GM21529 (cell line): Measurements from ENCODE around the gene MAP2K5.

ENCODE experiments used
- ATAC-seq: cut with Tn5 transposase; IDR thresholded peaks from one replicate; pipeline ENCODE4 v1.9.1; 2021; ENCODE audit not compliant: unreplicated experiment

The MAP2K5 gene

DNA sequence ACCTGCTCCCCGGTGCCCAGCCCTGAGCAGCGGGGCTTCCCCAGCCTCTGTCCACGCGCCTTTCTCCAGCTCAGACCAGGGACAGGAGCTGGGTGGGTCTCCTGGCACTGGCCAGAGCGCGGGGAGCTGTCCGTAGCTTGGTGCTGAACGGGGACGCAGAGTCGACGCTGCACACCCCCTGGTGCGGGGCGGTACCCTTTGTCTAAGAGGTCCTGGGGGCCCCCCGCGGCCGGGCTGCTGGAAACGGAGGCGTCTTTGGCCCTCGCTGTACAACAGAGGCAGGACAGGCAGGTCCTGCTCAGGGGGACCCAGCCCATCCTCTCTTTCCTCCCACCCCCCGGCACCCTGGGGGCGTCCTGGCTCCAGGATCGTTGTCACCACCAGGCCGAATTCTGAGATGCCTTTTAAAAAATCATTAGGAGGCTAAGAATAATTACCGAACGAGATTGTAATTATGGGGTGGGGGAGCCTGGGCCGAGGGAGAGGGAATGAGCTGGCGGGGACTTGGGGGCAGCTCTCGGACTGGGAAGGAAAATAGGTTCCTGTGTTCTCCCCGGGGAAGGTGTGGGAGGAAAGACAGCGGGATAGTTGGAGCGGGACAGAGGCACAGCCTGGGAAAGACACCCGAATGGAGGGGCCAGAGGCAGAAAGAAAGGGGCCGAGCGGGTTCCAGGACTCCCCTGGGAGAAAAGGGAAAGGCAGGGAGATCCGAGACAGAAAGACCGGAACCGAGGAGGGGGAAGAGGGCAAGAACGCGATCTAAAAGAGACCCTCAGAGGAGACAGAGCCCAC is 278.7 kb downstream of the MAP2K5 start:
- ATAC-seq, result no peak

DNA sequence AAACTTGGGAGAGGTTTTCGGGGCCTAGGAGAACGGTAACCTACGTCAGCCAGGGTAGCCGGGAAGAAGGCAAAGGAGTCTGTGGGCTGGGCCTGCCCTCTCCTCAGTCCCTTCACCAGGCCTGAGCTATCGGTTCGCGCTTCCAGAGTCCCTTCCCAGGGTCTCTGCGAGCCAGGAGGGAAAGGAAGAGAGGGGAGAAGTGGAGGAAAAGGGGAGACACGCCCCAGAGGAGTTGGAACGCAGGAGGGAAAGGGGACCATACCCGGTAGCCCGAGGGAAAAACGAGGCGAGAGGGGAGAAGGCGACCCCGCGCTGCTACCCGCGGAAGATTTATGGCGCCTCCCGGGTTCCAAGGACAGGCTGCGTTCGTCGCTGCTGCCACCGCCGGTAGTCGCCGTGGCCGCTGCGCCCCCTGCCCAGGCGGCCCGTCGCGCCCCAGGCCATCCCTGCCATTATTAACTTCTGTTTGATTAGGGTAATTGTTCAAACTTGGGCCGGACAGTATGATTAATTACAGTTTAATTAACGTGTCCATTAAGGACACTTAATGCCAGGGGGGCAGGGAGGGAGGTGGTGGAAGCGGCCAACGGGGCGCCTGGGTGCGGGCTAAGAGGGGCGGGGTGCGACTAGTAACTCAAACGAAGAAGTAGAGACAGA is 279.4 kb downstream of the MAP2K5 start:
- no peak for ATAC-seq

DNA sequence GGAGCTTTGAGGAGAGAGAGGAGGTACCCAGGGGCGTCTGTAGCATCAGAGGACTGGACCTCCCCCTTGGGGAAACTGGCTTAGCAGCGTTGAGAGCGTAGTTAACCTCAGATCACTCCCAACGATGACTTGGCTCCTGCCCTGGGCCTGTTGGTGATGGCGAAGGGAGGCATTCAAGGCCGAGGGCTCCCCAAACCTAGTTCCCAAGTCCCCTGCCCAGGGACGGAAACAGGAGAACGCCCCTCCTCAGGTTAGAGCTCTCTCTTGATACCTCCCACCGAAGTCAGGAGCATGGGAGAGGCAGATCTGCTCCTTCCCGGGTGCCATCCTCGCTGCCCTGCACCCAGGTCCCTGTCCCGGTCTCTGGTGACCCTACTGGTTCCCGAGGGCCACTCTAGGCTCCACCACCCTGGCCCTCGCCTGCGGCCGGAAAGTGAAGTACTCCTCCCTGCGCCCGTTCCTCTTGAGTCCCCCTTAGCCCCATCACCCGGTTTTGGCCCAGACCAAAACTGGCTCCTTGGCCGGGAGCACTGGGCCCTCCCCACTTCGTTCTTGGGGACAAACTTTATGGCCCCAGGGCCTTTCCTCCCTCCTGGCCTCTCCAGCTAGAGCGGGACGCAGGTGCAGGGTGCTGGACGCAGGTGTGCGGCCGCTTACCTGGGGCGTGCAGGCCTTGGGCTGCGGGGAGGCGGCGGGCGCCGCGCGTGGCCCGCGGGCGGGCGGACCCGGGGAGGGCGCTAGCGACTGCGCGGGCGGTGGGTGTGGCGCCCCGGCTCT is 280.2 kb downstream of the MAP2K5 start:
- ATAC-seq, result no peak

DNA sequence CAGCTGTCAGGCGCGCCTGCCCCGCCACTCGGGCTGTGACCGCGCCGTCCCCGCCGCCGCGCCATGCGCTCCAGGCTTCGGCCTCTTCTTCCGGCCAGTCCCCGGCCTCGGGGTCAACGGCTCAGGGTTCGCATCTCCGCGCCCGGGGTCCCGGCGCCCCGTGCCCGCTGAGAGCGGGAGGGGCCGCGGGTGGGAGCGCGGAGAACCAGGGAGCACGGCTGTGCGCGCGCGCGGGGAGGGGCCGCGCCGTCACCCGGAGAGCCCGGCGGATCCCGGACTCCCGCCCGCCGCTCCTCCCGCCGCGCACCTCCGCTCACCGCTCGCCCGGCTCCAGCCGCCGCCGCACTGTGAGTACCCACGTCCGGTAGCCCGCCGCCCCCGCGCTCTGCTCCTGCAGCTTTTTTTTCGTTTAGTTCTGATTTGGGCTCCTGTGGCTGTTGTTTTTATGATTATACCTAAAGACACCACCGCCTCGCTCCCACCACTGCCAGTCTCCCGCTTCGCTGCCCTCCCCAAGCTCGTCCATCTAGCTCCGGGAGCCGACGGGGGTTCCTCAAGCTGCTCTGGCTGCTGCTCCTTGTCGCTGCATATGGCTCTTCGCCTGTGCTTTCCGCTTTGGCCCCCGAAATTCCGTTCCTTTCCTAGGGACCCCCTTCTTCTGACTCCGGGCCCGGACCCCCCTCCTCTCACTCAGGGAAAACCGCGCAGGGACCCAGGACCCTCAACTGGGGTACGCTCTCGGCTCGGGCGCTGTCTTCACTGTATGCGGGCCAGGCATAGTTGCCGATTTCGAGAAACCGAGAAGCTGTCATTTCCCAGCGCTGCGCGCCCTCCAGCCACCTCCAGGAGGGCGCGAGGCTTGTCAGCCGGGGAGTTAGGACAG is 281.1 kb downstream of the MAP2K5 start:
- ATAC-seq, result no peak

DNA sequence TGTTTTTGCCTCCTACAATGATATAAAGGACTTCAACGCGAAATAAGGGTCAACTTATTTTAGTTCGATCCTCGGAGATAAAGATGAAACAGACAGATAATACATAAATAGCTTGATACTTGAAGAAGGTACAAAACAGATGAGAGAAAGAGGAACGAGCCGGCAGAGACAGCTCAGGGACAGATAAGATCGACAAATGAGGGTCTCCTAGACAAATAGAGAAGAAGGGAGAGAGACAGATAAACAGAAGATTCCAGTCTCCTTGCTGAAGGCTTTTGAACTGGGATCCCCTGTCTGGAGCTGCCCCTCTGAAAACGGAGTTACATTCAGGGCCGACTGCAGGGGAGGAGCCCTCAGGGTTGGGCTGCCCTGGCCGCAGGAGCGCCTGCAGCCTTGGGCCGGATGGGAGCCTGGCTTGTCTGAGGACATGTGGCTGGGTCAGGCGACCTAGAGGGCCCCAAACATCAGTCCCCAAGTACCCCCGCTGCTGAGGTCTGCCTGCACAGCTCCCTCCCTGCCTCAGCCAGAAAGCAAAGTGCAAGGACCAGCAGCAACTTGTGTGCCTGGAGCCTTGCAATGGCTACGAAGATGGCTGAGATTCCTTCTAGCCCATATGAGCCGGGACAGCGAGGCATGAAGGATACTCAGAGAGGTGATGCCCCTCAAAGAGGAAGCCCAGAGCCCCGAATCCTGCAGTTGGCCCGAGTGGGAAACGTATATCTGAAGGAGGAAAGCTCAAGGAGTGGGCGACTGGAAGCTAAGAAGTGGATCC is 281.9 kb downstream of the MAP2K5 start:
- no peak for ATAC-seq

DNA sequence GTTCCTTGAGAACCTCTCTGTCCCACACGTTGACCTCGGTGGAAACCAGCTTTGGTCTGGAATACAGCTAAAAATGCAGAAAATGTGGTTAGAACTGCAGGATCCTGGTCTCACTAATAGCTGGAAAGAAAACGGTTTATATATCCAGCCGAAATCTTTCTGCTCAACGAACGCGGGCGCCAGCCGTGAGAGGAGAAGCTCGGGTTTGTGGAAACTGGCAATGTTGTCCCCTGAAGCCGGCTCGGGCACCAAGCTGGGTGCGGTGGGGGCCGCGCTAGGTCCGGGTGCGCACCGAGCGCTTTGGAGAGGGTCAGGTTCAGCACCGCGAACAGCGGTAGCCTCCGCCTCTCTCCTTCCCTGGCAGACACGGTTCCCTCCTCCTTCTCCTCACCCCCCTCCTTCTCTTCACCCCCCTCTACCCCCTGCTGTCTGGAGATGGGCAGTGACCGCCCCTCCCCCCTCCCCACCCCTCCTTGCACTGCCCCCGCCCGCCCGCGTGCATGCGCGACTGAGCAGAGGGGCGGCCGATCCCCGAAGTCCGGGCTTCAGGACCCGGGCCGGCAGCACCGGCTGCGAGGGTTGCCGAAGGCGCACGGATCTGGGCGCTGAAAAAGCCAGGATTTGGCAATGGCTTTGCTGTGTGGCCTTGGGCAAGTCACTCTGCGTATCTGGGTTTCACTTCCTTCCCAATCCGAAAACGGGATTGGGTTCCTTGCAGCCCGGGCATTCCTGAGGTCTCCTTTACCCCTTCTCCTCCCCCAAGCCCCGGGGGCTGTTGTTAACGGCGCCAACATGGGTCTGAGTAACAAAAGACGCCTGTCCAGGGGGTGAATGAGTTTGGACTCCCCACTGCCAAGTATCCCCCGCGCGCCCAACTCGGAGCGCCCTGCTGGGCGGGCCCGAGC is 282.7 kb downstream of the MAP2K5 start, which contains the start of gene SKOR1:
Gene SKOR1, plus strand, starts transcription at position 534 of the 905 bp plus-strand sequence. Its CDS starts 94 bp downstream, at position 628.
- no peak for ATAC-seq

DNA sequence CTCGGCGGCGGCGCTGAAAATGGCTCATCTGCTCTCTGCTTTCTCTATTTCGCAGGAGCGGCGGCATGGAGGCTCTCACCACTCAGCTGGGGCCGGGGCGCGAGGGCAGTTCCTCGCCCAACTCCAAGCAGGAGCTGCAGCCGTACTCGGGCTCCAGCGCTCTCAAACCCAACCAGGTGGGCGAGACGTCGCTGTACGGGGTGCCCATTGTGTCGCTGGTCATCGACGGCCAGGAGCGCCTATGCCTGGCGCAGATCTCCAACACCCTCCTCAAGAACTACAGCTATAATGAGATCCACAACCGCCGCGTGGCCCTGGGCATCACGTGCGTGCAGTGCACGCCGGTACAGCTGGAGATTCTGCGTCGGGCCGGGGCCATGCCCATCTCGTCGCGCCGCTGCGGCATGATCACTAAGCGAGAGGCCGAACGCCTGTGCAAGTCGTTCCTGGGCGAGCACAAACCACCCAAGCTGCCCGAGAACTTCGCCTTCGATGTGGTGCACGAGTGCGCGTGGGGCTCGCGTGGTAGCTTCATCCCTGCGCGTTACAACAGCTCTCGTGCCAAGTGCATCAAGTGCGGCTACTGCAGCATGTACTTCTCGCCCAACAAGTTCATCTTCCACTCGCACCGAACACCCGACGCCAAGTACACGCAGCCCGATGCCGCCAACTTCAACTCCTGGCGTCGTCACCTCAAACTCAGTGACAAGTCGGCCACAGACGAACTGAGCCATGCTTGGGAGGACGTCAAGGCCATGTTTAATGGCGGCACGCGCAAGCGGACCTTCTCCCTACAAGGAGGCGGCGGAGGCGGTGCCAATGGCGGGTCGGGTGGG is 283.6 kb downstream of the MAP2K5 start:
- ATAC-seq, result no peak

DNA sequence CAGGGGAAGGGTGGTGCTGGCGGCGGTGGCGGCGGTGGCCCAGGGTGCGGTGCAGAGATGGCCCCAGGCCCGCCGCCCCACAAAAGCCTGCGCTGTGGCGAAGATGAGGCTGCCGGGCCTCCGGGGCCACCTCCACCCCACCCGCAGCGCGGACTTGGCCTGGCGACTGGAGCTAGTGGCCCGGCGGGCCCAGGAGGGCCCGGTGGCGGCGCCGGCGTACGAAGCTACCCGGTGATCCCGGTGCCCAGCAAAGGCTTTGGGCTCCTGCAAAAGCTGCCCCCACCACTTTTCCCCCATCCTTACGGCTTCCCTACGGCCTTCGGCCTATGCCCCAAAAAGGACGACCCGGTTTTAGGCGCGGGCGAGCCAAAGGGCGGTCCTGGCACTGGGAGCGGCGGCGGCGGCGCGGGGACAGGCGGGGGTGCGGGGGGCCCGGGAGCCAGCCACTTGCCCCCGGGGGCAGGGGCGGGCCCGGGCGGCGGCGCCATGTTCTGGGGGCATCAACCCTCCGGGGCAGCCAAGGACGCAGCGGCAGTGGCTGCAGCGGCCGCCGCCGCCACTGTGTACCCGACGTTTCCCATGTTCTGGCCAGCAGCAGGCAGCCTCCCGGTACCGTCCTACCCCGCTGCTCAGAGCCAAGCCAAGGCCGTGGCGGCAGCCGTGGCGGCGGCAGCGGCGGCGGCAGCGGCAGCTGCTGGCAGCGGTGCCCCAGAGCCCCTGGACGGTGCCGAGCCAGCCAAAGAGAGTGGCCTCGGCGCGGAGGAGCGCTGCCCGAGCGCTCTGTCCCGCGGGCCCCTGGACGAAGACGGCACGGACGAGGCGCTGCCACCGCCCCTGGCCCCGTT is 284.4 kb downstream of the MAP2K5 start:
- no peak for ATAC-seq

- no peak for ATAC-seq
Observed at GRCh38 chr15:67827562-67828277, 285.2 kb downstream of the MAP2K5 start.

- no peak for ATAC-seq
Observed at GRCh38 chr15:67828278-67828968, 285.9 kb downstream of the MAP2K5 start.

DNA sequence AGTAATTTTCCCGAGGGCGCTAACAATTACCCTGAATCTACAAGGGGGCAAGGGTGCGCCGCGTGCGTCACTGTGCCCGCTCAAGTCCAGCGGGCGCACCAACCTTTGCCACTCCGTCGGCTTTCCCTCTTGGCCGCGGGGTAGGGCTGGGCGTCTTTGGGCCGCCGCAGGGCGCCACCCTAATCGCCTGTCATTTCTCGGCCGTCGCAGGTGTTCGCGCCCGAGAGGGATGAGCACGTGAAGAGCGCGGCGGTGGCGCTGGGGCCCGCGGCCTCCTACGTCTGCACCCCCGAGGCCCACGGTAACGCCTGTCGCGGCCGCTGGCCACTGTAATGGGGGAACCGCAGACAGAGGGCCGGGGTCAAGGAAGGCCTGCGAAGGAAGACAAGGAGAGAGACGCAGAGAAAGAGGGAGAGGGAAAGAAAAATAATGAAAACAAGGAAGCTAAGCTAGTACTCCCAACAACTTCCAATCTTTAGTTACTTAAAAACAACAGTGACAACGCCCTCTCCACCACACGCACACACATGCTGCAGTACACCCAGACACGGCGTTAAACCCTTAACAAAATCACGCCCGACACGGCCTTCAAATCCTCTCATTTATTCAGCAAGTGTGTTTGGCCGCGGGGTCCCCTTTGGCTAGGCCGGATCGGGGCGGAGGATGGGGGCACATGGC is 286.6 kb downstream of the MAP2K5 start:
- ATAC-seq, result no peak

- ATAC-seq, result no peak
Observed at GRCh38 chr15:67829647-67830504, 287.4 kb downstream of the MAP2K5 start.

DNA sequence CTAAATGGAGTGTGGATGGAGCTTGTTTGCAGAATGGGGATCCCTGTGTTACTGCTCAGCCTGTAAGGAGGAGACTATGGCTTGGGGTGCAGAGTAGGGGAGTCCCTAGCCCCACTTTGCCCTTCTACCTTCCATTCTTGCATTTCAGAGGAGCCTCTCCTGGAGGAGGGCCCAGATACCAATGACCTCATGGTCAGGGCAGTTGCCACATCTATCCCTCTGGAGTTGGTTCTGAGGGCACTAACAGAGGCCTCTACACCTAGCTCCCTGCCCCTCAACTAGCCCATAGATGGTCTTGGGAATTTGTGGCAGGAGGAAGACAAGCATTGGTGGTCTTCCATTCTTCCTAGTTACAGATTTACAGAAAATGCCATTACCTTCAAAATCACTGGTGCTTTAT is 288.9 kb downstream of the MAP2K5 start:
- ATAC-seq, result no peak

DNA sequence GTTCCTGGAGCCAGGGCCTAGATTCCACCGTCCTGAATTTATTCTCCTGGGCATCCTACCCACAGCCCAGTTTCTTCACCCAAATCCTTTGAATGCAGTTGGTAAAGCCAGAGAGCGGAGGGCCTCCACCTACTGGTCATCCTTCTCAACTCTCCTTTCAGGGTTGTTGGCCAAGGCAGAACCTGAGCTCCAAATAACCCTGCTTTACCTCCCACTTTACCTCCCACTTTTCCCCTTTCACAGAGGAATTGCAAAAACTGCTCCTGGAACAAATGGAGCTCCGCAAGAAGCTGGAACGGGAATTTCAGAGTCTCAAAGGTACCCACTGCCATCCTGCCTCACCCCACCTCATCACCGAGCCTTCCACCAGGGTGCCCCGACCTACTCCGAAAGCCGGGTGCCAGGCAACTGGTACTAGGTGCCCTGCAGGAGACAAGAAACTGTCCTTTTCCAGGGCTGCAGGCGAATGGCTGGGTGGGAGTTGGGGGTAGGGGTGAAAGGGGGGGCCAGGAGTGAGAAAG is 289.6 kb downstream of the MAP2K5 start:
- no peak for ATAC-seq
